NOMO-1 (cell line): ENCODE measurements around the gene JAM3.
A peak's percentile ranks its signal among the peaks of the same experiment; 100 is the strongest.

Source experiments
- DNase-seq, 2 experiments: peaks; one replicate each; lab custom pipeline; 2025; ENCODE audit not compliant: unreplicated experiment in 2 of 2; lab: John Stamatoyannopoulos, UW

JAM3 gene

GRCh38 chr11:134038897-134039470 is 29.9 kb upstream of the JAM3 start:
- DNase-seq: no peak

DNA sequence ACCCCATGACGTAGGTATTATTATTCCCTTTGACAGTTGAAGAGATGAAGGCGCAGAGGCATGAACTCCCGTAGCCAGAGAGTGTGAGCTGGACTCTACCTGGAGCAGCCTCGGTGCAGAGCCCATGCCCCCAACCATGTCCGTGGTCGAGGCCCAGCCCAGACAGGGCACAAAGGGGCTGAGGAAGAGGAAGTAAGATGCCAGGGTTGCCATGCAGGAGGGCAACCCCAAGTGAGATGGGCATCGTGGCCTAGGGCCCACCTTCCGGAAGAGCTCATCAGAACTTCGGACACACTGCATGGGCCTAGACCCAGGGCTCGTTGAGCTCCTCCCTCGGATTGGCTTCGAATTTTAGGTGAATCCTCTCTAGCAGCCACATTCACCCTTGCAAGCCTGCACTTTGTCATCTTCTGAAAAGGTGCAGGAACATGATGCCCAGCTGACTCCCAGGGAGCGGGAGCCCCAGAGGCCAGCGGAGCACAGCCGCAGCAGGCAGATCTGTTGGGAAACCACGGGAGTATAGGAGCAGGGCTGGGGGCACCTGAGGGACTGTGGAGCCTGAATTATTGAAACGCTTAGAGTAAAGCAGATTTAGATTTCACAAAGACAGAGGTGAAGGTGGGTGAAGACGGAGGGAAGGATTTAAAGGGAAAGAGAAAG is 29.0 kb upstream of the JAM3 start:
- no peak for DNase-seq

GRCh38 chr11:134040386-134041302 is 28.2 kb upstream of the JAM3 start:
- DNase-seq: no peak

- no peak for DNase-seq
Observed at GRCh38 chr11:134041349-134041748, 27.5 kb upstream of the JAM3 start.

GRCh38 chr11:134041791-134042696 is 26.8 kb upstream of the JAM3 start:
- no peak for DNase-seq

- DNase-seq: no peak
Observed at GRCh38 chr11:134043821-134044420, 25.0 kb upstream of the JAM3 start.

- no peak for DNase-seq
Observed at GRCh38 chr11:134044514-134045284, 24.2 kb upstream of the JAM3 start.

DNA sequence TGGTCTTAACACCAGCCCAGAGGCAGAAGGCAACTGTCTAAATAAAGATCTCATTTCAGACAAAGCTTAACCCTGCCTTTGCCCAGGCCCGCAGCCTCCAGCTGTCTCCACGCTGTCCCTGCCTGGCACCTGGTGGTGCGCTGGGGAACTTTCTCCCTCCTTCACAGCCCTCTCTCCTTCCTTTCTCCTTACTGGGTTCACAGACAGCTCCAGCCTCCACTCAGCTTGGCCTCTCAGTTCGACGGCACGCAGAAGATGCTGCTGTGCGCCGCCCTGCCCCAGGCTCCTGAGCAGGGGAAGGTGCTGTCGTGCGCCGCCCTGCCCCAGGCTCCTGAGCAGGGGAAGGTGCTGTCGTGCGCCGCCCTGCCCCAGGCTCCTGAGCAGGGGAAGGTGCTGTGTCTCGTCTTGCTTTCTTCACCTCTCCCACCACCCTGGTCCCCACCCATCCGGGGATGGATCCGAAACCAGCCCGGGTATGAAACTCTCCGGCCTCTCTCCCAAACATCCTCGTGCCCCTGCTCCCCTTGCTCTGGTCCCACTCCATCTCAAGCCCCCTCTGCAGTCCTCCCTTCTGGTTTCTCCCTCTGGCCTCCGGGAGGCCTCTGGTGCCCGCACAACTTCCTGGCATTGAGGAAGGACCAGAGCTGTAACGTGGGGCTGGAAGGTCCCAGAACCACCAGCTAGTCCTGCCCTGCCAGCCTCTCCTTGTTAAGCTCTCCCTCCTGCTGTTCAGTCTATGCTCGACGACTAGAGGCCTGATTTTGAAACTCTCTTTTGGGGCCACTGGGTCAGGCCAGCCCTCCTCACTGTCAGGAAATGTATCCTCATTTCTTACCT is 22.9 kb upstream of the JAM3 start:
- DNase-seq: no peak

- no peak for DNase-seq
Observed at GRCh38 chr11:134046681-134047449, 22.0 kb upstream of the JAM3 start.

GRCh38 chr11:134047586-134047999 is 21.3 kb upstream of the JAM3 start:
- no peak for DNase-seq

DNA sequence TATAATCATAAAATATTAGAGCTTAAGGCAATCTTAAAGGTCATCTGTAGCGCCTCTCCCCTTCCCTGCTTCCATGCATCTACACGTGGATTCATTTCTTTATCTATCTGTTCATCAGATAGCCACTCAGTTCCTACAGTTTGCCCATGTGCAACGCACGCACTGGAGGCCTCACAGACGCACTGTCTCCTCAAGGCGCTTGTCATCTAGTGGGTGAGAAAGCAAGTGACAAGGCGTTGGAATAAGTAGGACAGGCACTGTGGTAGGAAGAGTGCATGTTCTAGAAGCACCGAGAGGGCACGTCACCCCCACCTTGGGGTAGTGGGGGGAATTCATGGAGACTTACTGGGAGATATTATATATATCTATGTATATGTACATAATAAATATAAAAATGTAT is 20.8 kb upstream of the JAM3 start:
- DNase-seq: no peak

GRCh38 chr11:134049303-134049702 is 19.6 kb upstream of the JAM3 start:
- no peak for DNase-seq

GRCh38 chr11:134050541-134051383 is 18.1 kb upstream of the JAM3 start:
- DNase-seq: peak; percentile 35 to 55

- no peak for DNase-seq
Observed at GRCh38 chr11:134052395-134052987, 16.4 kb upstream of the JAM3 start.

DNA sequence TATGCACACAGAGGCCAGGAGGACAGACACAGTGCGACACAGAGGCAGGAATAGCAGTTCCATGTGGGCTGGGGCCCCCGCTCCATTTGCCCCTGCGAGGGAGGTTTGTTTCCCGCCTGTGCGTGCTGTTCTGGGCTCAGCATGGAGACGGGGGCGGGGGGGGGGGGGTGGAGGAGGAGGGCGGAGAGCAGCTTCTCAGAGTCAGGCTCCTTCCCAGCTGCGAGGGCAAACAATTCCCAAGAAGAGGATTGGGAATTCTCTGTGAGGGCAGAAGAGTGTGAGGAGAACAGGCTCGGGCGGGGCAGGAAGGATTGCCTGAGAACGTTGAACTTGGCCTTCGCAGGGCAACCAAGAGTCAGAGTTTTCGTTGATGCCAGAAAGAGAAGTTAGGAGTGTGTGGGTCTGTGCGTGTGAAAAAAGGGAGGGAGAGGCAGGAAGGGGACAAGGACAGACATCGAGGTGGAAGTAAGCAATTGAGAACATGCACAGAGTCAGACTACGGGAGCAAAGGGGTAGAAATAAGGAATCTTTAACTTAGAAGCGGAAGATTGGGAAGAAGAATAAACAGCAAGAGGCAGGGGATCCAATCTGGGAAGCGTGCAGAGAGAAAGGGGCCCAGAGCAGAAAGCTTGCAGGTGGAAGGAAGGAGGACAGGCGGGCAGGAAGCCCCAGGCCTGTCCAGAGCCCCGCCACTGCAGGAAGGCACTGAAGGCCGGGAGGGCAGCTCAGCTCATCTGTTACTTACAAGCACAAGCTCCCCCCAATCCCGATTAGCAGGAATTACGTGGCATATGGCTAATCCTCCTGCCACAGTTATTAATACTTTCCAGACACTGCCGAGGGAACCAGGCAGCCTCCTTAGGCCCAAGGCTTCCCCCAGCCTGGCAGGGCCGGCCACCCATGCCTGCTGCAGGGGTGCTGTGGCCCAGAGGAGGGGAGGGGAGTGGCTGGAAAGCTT is 15.6 kb upstream of the JAM3 start:
- no peak for DNase-seq

- DNase-seq: no peak
Observed at GRCh38 chr11:134055029-134055428, 13.8 kb upstream of the JAM3 start.
